SH-SY5Y (cell line): ENCODE results near the gene PPP4C.

Experiments
- GATA2 ChIP-seq: IDR thresholded peaks from 2 replicates; pipeline ENCODE4 v1.6.1; 2011; ENCODE audit warnings: mild to moderate bottlenecking, low read depth, low read length
- GATA3 ChIP-seq: IDR thresholded peaks from 2 replicates; pipeline ENCODE4 v1.6.1; 2011; ENCODE audit warnings: low read depth, mild to moderate bottlenecking, low read length, moderate library complexity

The PPP4C gene

DNA sequence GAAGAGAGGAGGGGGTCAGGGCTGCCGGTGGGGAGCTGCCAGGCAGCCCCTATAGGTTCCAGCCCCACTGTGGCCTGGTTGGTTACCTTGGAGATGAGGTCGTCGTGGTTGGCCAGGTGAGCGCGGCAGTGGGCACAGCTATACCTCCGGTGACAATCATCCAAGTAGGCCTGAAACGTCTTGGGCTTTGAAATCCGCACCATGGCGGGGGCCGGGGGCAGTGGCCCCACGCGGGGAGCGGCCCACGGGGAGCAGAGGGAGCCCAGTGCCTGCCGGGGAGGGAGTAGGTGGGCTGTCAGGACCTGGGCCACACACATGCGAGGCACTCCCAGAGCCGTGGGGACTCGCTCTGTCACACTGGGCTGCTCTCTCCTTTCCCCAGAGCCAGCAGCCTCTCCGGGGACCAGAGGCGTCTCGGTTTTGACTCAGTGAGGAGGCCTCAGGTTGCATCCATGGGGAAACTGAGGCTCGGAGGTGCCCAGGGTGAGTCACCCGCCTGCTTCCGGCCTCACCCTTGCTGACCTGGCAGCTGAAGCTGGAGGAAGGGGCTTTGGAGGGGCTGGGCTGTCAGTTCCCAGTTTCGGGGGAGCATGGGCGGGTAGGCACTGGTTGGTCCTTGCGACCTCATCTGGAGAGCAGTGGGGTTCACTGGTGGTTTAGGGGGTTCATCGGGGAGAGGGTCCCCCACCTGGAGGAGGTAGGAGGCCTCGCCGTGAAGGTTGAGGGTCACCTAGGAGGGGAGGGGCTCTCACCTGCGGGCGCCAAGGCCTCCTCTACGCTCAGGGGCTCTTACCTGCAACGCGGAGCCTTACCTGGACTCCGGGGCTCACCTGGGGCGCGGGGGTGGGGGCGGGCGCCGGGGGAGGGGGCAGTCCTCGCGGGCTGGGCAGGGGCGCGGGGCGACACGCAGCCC is 19.6 kb downstream of the PPP4C start:
- TF ChIP-seq GATA2 (no peak), GATA3 (no peak)

- no peak for TF ChIP-seq GATA2
- TF ChIP-seq GATA3: no peak
Measured at GRCh38 chr16:30096105-30096861, 20.5 kb downstream of the PPP4C start, which contains the start of gene YPEL3. YPEL3 (minus strand) TSS chr16:30096213; CDS start chr16:30095482, 731 bp downstream.

- no peak for TF ChIP-seq GATA2
- TF ChIP-seq GATA3: no peak
Measured at GRCh38 chr16:30096862-30097563, 21.2 kb downstream of the PPP4C start.

DNA sequence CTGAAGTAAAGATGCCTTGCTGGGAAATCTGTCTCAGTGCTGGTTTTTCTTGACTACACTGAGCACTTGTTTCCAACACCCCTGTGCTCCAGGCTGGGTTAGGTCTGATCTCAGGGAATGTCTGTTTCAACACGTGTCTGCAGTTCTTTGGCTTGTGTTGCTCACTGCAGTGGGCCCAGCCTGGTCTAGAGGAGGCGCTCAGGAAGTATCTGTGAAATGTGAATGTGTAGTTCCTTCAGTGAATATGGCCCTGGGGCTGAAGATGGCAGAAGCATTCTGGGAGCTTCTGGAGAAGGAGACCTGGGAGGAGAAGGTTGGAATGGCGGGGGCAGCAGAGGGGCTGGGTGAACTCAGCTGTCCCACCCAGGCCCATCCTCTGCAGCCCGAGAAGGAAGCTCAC is 28.3 kb downstream of the PPP4C start:
- TF ChIP-seq GATA2 (no peak), GATA3 (no peak)

GRCh38 chr16:30104492-30104891 is 28.7 kb downstream of the PPP4C start:
- TF ChIP-seq GATA3: no peak
- TF ChIP-seq GATA2: no peak

GRCh38 chr16:30108059-30108850 is 32.5 kb downstream of the PPP4C start:
- TF ChIP-seq GATA3 (no peak), GATA2 (no peak)

- TF ChIP-seq GATA3 (no peak), GATA2 (no peak)
Measured at GRCh38 chr16:30110661-30111060, 34.9 kb downstream of the PPP4C start.

DNA sequence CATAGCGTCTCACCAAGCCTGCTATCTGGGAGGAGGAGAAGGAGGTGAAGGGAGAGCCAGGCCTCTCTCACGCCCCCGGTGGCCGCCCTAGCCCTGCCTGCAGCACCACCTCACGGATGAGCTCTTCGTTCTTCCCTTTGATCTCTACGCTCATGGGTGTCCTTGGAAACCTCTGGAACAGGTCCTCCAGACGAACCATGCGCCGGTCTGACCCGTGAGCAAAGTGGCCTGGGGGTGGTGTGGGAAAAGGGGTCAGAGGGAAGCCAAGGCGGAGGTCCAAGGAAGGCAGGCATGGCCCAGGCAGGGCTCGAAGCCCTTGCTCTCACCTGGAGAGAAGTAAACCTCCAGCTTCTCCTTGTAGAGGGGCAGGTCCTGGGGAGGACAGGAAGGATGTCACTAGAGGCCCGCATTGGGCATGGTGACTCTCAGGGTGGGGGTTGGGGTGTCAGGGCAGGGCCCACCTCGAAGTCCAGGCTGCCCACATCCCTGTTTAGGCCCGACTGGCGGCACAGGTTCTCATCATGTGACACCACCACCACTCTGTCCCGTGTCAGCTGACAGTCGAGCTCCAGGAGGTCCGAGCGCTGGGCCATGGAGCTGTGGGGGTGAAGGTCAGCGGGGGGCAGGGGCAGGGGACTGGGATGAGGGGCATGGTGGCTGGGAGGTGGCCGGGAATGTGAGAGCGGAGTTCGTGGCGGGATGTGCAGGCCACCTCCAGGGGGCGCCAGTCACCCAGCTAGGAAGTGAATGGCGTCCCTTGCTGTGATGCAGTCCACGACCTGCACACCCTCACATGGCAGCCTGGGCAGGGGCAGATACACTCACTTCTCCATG is 36.6 kb downstream of the PPP4C start:
- TF ChIP-seq GATA3: no peak
- TF ChIP-seq GATA2: no peak

- TF ChIP-seq GATA3 (no peak), GATA2 (no peak)
Measured at GRCh38 chr16:30113031-30113710, 37.4 kb downstream of the PPP4C start, which contains the start of gene GDPD3. GDPD3 (minus strand) TSS chr16:30113537; CDS start chr16:30113478, 59 bp downstream.

- TF ChIP-seq GATA3 (no peak), GATA2 (no peak)
Measured at GRCh38 chr16:30113711-30114333, 38.0 kb downstream of the PPP4C start.

- TF ChIP-seq GATA3 (no peak), GATA2 (no peak)
Measured at GRCh38 chr16:30114411-30114810, 38.6 kb downstream of the PPP4C start.

DNA sequence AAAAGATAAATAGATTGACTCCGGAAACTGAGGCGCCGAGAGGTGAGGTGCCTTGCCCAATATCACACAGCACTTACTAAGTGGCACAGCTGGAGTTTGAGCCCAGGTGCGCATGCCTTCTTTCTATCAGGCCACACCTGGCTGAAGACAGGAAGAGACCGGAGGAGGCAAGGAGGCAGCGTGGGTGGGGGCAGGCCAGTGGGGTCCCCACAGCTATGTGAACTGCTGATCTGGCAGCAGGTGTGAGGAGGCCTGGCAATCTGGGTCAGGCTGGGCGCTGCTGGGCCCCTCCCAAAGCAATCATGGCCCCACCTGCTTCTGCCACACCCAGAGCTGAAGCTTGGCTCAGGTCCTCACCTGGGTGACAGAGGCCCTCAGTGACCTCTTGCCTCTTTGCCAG is 39.4 kb downstream of the PPP4C start:
- TF ChIP-seq GATA2 (no peak), GATA3 (no peak)
